HG03103 (cell line): Measurements from ENCODE around the gene MPV17.
"Not testable (repeated sequence)": the region's sequence is repeated elsewhere in the genome, so short reads cannot be mapped to it uniquely, and the experiment has no call there.

Experiments used
- ATAC-seq: cut with Tn5 transposase; IDR thresholded peaks from one replicate; pipeline ENCODE4 v1.9.1; 2021; ENCODE audit warnings: low read depth; ENCODE audit not compliant: unreplicated experiment

Gene MPV17, protein sequence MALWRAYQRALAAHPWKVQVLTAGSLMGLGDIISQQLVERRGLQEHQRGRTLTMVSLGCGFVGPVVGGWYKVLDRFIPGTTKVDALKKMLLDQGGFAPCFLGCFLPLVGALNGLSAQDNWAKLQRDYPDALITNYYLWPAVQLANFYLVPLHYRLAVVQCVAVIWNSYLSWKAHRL

GRCh38 chr2:27322766-27323595, at the start of gene MPV17:
Gene MPV17, minus strand, starts transcription at chr2:27323097. Its CDS starts 580 bp downstream, at chr2:27322517.
- peak; percentile 85 for ATAC-seq

DNA sequence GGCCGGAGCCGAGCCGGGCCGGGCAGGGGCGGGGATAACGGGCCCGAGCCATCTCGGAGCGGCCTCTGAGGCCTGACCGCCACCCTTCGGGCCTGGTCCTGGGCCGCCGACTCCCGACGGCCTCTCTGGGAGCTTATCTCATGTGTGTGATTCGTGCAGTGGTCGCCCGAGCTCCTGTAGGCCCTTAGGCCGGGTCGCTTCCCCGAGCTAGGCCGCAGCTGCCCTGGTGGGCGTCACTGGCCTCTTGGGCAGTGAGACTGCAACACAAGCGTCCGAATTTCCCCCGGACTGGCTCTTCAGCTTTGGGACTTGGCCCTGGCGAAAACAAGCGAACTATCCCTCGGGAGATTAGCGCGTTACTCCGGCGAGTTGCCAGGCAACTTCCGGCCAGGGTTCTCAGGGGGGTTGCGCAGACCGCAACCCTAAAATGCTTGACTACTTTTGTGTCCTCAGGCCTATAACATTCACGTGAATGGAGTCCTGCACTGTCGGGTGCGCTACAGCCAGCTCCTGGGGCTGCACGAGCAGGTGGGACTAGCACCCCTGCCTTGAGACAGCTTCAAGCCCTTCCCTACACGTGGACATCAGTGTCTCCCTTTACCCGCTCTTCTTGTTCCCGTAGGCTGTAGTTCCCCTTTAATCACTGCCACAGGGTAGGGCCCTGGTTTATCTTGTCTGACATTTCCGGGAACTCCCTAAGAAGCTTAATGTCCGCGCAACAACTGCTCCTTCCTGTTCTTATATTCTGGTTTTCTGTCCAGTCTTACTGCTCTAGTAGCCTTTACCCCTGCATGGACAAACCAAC, 48.1 kb upstream of the MPV17 start:
- ATAC-seq, result peak; percentile 15

DNA sequence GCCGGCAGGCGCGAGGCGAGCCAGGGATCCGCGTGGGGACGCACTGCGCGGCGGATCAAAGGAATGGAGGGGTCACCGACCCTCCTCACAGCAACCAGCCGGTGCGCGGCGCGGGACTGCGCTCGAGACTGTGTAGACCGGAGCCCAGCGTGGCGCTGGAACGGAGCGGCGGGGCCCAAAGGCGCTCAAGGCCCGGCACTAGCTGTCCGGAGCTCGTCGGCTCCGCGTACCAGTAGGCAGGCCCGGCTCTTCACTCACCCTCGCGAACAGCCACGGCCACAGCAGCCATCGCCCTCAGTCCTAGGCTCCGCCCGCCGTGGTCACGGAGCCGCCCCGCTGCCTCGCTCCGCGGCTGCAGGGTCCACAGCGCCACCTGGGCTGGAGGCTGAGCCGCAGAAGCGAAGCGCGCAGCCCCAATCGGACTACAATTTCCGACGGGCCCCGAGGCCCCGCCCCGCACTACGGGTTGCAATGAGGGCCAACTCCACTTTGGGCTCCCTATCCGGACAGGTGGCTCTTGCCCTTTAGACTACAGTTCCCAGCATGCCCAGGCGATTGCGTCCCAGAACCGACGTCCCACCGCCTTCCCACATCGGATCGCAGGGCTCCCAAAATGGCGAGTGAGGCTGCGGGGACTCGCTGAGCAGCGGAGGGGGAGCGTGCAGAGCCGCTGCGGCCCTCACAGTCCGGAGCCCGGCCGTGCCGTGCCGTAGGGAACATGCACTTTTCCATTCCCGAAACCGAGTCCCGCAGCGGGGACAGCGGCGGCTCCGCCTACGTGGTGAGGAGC, 47.3 kb upstream of the MPV17 start, which contains the start of the genes EIF2B4 and SNX17:
Gene EIF2B4, minus strand, starts transcription at position 313 of the 790 bp plus-strand sequence. Its CDS starts 24 bp downstream, at position 289.
Gene SNX17, plus strand, starts transcription at position 591 of the 790 bp plus-strand sequence. Its CDS starts 128 bp downstream, at position 719.
- peak; percentile 86 for ATAC-seq

GRCh38 chr2:27369471-27370025, 46.7 kb upstream of the MPV17 start:
- ATAC-seq, result no peak

GRCh38 chr2:27363933-27364332, 41.0 kb upstream of the MPV17 start:
- no peak for ATAC-seq

DNA sequence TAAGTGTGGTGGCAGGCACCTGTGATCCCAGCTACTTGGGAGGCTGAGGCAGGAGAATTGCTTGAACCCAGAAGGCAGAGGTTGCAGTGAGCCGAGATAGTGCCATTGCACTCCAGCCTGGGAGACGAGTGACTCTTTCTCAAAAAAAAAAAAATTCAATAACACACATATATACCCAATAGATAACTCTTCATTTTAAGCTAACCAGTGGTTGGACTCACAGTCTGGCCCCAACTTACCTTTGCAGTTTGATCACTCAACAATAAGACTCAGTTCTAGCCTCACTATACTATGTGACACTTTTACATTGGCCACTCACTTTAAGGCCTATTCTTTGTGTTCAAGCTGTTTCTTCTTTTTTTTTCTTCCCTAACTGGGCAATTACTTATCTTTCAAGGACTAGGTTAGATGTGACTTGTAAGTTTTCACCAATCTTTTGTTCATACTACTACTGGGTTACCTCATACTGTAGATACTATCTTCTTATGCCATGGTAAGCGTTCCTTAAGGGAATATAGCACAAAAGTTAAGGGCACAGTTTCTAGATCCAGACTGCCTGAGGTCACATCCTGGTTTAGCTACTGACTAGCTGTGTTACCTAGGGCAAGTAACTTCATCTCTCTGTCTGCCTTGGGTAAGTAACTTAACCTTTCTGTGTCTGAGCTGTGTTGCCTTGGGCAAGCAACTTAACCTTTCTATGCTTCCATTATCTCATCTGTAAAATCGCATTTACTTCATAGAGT, 40.0 kb upstream of the MPV17 start:
- no peak for ATAC-seq

- ATAC-seq, result peak; percentile 77
These were observed 33.7 kb upstream of the MPV17 start, which contains the start of gene GTF3C2 for GRCh38 chr2:27356382-27357181. Gene GTF3C2, minus strand, starts transcription at chr2:27356764. Its CDS starts 13,210 bp downstream, at chr2:27343554.

DNA sequence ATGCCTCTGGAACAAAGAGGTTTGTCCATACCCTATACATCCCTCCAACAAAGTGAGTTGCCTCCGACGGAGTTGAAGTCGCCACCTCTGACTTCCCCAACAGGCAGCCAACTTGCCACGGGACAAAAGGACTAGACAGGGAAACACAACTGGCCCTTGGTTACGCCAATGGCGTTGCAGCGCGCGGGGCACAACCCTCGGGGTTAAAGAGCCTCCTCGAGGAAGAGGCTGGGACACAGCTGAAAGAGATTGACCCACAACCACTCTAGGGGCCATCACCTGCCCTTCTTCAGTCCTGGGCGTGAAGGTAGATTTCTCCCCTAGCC, 33.1 kb upstream of the MPV17 start:
- ATAC-seq, result peak; percentile 24

GRCh38 chr2:27354597-27354927, 31.7 kb upstream of the MPV17 start:
- ATAC-seq, result no peak

DNA sequence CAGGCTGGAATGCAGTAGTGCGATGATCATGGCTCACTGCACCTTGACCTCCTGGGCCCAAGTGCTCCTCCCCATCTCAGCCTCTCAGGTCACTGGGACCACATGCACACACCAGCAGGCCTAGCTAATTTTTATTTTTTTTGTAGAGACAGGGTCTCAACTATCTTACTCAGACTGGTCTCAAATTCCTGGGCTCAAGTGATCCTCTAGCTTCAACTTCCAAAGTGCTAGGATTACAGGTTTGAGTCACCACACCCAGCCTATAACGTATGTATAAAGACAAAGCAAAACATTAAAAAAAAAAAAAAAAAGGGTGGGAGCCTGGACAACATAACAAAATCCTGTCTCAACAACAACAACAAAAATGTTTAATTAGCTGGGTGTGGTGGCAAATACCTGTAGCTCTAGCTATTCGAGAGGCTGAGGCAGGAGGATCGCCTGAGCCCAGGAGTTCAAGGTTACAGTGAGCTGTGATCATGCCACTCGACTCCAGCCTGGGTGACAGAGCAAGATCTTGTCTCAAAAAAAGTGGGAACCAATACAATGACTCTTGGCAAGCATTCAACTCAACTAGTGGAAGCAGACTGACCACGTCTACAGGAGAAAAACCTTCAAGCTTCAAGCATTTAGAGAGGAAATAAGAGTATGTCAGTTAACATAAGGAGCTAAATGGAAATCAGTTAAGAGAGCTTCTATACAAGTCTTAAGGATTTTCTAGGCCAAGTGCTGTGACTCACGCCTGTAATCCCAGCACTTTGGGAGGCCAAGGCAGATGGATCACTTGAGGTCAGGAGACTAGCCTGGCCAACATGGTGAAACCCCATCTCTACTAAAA, 31.1 kb upstream of the MPV17 start:
- ATAC-seq, result no peak

GRCh38 chr2:27353386-27353761, 30.5 kb upstream of the MPV17 start:
- not testable (repeated sequence) for ATAC-seq

DNA sequence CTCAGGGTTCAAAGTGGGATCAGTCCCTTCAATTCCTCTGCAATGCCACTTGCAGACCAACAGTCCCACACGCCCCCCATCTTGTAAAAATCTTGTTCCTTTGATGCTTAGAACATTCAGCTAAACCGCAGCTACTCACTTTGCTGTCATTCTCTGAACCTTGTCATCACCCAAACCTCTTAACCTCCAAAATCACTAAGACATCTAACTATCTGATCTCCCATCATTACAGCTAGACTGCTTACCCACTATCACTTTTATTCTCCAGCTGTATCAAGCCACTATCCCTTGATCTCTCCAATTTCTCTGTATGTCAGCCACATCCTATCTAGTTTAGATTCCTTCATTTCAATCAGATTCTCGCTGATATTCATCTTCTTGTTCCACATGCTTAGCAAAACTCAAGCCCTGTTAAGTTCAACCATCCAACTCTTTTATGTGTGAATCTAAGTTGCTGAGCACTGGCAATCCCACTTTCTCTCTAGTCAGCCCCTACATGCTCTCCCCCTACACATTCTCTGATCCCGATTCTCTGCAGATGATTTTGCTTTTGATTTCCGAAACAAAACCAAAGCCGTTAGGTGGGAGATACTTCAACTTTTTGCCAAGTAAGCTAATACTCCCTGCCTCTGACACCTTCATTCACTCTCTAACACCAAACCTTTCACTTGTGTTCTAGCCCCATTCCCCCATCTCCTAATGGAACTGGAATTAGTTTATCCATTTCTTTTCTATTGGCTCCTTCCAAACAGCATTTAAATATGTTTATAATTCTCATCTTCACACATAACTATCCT, 29.1 kb upstream of the MPV17 start:
- no peak for ATAC-seq

DNA sequence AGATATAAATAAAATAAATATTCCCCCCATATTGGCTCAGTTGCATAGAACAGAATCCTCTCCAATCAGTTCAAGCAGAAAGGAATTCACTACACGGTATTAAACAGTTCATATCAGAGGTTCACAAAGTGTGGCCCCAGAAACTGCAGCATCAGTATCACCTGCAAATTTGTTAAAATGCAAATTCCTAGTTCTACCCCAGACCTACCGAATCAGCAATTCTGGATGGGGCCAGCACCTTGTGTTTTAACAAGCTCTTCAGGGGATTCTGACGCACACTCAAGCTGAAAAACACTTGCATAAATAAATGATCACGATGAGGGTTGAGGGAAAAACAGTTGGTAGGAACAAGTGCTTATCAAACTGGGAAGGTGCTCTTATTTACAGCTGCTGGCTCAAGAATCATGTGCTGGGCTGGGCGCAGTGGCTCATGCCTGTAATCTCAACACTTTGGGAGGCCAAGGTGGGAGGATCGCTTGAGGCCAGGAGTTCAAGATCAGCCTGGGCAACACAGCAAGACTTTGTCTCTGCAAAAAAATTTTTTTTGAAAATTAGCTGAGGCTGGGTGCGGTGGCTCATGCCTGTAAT, 27.3 kb upstream of the MPV17 start:
- no peak for ATAC-seq

DNA sequence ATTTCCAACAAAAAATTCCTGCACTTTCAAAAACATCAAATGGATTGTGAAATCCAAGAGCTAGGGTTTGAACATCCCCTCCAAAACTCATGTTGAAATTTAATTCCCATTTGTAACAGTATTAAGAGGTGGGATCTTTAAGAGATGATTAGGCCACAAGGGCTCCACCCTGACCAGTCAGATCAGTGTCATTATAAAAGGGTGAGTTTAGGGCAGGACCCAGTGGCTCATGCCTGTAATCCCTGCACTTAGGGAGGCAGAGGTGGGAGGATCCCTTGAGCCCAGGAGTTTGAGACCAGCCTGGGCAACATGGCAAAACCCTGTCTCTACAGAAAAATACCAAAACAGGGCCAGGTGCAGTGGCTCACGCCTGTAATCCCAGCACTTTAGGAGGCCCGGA, 24.7 kb upstream of the MPV17 start:
- ATAC-seq, result no peak

GRCh38 chr2:27336173-27336572, 13.3 kb upstream of the MPV17 start:
- ATAC-seq, result no peak

DNA sequence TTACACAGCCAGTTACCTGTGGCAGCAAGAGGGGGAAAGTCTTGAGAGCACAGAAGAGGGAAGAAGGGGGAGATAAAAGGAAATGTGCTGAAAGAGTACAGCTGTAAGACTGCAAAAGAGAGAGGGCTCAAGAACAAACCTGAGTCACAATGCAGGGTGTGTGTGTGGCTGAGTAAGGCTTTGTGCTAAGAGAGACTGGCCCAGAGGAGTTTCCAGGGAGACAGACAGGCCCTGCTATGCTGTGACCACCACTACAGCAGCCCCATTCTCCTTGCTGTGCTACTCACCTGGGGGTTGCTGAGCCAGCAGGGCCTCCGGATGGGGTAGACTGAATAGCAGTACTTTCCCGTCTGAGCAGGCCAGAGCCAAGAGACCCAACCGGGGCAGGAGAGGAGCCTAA, 12.4 kb upstream of the MPV17 start:
- ATAC-seq, result no peak

DNA sequence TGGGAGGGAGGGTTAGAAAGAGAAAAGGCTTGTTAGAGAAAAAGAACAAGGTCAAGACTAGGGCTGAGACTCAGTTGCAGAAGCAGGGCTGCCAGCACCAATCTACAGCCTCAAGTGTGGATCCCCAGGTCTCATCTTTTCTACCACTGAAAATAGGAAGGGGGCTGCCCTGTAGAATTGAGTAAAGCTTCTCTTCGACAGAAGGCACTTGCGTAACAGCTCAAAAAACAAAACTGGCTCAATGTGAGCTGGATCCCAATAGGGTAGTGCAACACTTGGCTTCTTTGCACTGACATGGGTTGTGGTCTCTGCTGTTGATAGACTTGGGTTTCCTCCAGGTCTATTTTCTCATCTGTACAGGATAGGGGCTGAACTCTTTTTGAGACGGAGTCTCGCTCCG, 1.8 kb upstream of the MPV17 start:
- no peak for ATAC-seq
